ENCODE measurements around the gene TRIM66.

Gene TRIM66

GRCh38 chr11:8586184-8586583, 96.3 kb downstream of the TRIM66 start:
- no peak for TF ChIP-seq CTCF (IDR thresholded peaks at IDR 0.05; ENCODE audit: control insufficient read depth, extremely low read depth, insufficient read depth)
- no peak for DNase-seq (ENCODE audit: low read depth)
- no peak overlapping the region for H3K4me3 ChIP-seq (ENCODE audit: low read depth, low read length)

GRCh38 chr11:8584511-8584910, 98.0 kb downstream of the TRIM66 start:
- no peak overlapping the region for H3K4me3 ChIP-seq (ENCODE audit: low read depth, low read length)
- DNase-seq (ENCODE audit: low read depth), result no peak
- no peak for TF ChIP-seq CTCF (IDR thresholded peaks at IDR 0.05; ENCODE audit: control insufficient read depth, extremely low read depth, insufficient read depth)

- DNase-seq (ENCODE audit: low read depth), result no peak
- no peak overlapping the region for H3K4me3 ChIP-seq (ENCODE audit: low read depth, low read length)
- no peak for TF ChIP-seq CTCF (IDR thresholded peaks at IDR 0.05; ENCODE audit: control insufficient read depth, extremely low read depth, insufficient read depth)
These were observed 98.4 kb downstream of the TRIM66 start for GRCh38 chr11:8584082-8584481.

GRCh38 chr11:8581300-8581699, 101.2 kb downstream of the TRIM66 start:
- DNase-seq (ENCODE audit: low read depth), result no peak
- no peak for TF ChIP-seq CTCF (IDR thresholded peaks at IDR 0.05; ENCODE audit: control insufficient read depth, extremely low read depth, insufficient read depth)
- no peak overlapping the region for H3K4me3 ChIP-seq (ENCODE audit: low read depth, low read length)

GRCh38 chr11:8577791-8578581, 104.5 kb downstream of the TRIM66 start:
- no peak overlapping the region for H3K4me3 ChIP-seq (ENCODE audit: low read depth, low read length)
- no peak for TF ChIP-seq CTCF (IDR thresholded peaks at IDR 0.05; ENCODE audit: control insufficient read depth, extremely low read depth, insufficient read depth)
- no peak for DNase-seq (ENCODE audit: low read depth)

GRCh38 chr11:8574798-8575197, 107.7 kb downstream of the TRIM66 start:
- no peak for TF ChIP-seq CTCF (IDR thresholded peaks at IDR 0.05; ENCODE audit: control insufficient read depth, extremely low read depth, insufficient read depth)
- no peak for DNase-seq (ENCODE audit: low read depth)

GRCh38 chr11:8573777-8574176, 108.7 kb downstream of the TRIM66 start:
- TF ChIP-seq CTCF (IDR thresholded peaks at IDR 0.05; ENCODE audit: control insufficient read depth, extremely low read depth, insufficient read depth), result no peak
- no peak for DNase-seq (ENCODE audit: low read depth)
- no peak overlapping the region for H3K4me3 ChIP-seq (ENCODE audit: low read depth, low read length)

More at GRCh38 chr11:8574798-8575197, 107.7 kb downstream of the TRIM66 start:
- no peak overlapping the region for H3K4me3 ChIP-seq (ENCODE audit: low read depth, low read length)
